HepG2 (cell line): Measurements from ENCODE around the gene SPC24. TPM values are rescaled to one million over a fixed set of nuclear protein-coding genes. Genes with fewer than 3 reads are reported as not detected.
A peak's percentile ranks its signal among the peaks of the same experiment; 100 is the strongest.

Experiments
- KLF6 ChIP-seq: IDR thresholded peaks from 2 replicates; pipeline ENCODE4 v1.8.0; 2016; ENCODE audit warnings: missing biosample characterization, missing genetic modification reagents
- MTA3 ChIP-seq: sonication (generic); formaldehyde crosslinking; IDR thresholded peaks from 2 replicates; pipeline ENCODE4 v1.4.0; 2020; ENCODE audit warnings: missing genetic modification reagents
- PHF20 ChIP-seq: sonication (generic); formaldehyde crosslinking; IDR thresholded peaks from 2 replicates; pipeline ENCODE4 v1.5.0; 2020; ENCODE audit warnings: mild to moderate bottlenecking, missing genetic modification reagents
- RNF2 ChIP-seq: fragments of 450-650 bp; conservative IDR thresholded peaks from 2 replicates; pipeline ENCODE4 v1.6.1; 2016; ENCODE audit warnings: low read depth
- SCMH1 ChIP-seq: sonication (generic); formaldehyde crosslinking; IDR thresholded peaks from 2 replicates; pipeline ENCODE4 v1.9.0; 2021; ENCODE audit warnings: missing genetic modification reagents, mild to moderate bottlenecking, borderline replicate concordance
- SMAD3 ChIP-seq: sonication (generic); formaldehyde crosslinking; IDR thresholded peaks from 2 replicates; pipeline ENCODE4 v1.4.0; 2020; ENCODE audit warnings: missing genetic modification reagents
- SP4 ChIP-seq: sonication (generic); formaldehyde crosslinking; IDR thresholded peaks from 2 replicates; pipeline ENCODE4 v1.8.1; 2023; ENCODE audit warnings: mild to moderate bottlenecking, missing genetic modification reagents
- TBX3 ChIP-seq: fragments of 450-650 bp; IDR thresholded peaks from 2 replicates; pipeline ENCODE4 v1.6.1; 2017; ENCODE audit warnings: antibody characterized with exemption, mild to moderate bottlenecking, inconsistent platforms, borderline replicate concordance
- WIZ ChIP-seq: sonication (generic); formaldehyde crosslinking; IDR thresholded peaks from 2 replicates; pipeline ENCODE4 v1.5.1; 2020; ENCODE audit warnings: mild to moderate bottlenecking, missing genetic modification reagents
- YEATS4 ChIP-seq: sonication (generic); formaldehyde crosslinking; IDR thresholded peaks from 2 replicates; pipeline ENCODE4 v1.4.0; 2020; ENCODE audit warnings: missing genetic modification reagents, borderline replicate concordance
- ZC3H4 ChIP-seq: sonication (generic); formaldehyde crosslinking; IDR thresholded peaks from 2 replicates; pipeline ENCODE4 v1.4.0; 2020; ENCODE audit warnings: missing genetic modification reagents, borderline replicate concordance
- ZFAT ChIP-seq: sonication (generic); formaldehyde crosslinking; conservative IDR thresholded peaks from 2 replicates; pipeline ENCODE4 v1.8.1; 2023; ENCODE audit warnings: missing genetic modification reagents, inconsistent platforms
- ZNF556 ChIP-seq: sonication (generic); formaldehyde crosslinking; IDR thresholded peaks from 2 replicates; pipeline ENCODE4 v1.4.0; 2020; ENCODE audit warnings: mild to moderate bottlenecking, missing genetic modification reagents, borderline replicate concordance
- ZNF563 ChIP-seq: sonication (generic); formaldehyde crosslinking; IDR thresholded peaks from 2 replicates; pipeline ENCODE4 v1.8.0; 2022; ENCODE audit warnings: mild to moderate bottlenecking, moderate library complexity, missing genetic modification reagents
- ZNF572 ChIP-seq: sonication (generic); formaldehyde crosslinking; IDR thresholded peaks from 2 replicates; pipeline ENCODE4 v1.5.1; 2020; ENCODE audit warnings: mild to moderate bottlenecking, missing genetic modification reagents
- polyA plus RNA-seq, 8 experiments: library from polyadenylated mRNA; depleted of rRNA in 3 of 8; stranded (reverse) in 7 of 8; unstranded in 1 of 8; fragments of >200 nt; fragmentation: Illumina TruSeq in 4 of 8; extraction: Trizol in 4 of 8; gene quantifications; 2 replicates each; pipeline versions ENCODE4 v1.2.1 to v1.2.3, GENCODE V29; 2011 to 2016; ENCODE audit warnings: low read depth in 4 of 8, missing spikeins in 1 of 8, mixed read lengths in 1 of 8; ENCODE audit not compliant: insufficient read depth in 1 of 8
- total RNA-seq, 5 experiments: library from RNA; depleted of rRNA; stranded (reverse); fragments of >200 nt; fragmentation: Illumina TruSeq; extraction: Trizol; gene quantifications; 2 replicates each; pipeline ENCODE4 v1.2.3, GENCODE V29; 2016; ENCODE audit warnings: low read depth in 1 of 5
- TF ChIP-seq, protein P1 (sequence below): sonication (generic); formaldehyde crosslinking; IDR thresholded peaks from 2 replicates; pipeline ENCODE4 v1.9.0; 2021; ENCODE audit warnings: mild to moderate bottlenecking, missing genetic modification reagents
- TF ChIP-seq, protein P2 (sequence below): sonication (generic); formaldehyde crosslinking; IDR thresholded peaks from 2 replicates; pipeline ENCODE4 v1.4.0; 2020; ENCODE audit warnings: missing genetic modification reagents
- TF ChIP-seq, protein P3 (sequence below): sonication (generic); formaldehyde crosslinking; IDR thresholded peaks from 2 replicates; pipeline ENCODE4 v1.4.0; 2020; ENCODE audit warnings: mild to moderate bottlenecking, missing genetic modification reagents
- TF ChIP-seq, protein P4 (sequence below): sonication (generic); formaldehyde crosslinking; IDR thresholded peaks from 2 replicates; pipeline ENCODE4 v1.4.0; 2020; ENCODE audit warnings: missing genetic modification reagents, borderline replicate concordance

The SPC24 gene
- total and polyA plus RNA-seq, 2 of the 13 experiments (the other 11 are each of a cell fraction or from before 2014, with no cell fraction given) = 10.0 to 46.2 TPM

DNA sequence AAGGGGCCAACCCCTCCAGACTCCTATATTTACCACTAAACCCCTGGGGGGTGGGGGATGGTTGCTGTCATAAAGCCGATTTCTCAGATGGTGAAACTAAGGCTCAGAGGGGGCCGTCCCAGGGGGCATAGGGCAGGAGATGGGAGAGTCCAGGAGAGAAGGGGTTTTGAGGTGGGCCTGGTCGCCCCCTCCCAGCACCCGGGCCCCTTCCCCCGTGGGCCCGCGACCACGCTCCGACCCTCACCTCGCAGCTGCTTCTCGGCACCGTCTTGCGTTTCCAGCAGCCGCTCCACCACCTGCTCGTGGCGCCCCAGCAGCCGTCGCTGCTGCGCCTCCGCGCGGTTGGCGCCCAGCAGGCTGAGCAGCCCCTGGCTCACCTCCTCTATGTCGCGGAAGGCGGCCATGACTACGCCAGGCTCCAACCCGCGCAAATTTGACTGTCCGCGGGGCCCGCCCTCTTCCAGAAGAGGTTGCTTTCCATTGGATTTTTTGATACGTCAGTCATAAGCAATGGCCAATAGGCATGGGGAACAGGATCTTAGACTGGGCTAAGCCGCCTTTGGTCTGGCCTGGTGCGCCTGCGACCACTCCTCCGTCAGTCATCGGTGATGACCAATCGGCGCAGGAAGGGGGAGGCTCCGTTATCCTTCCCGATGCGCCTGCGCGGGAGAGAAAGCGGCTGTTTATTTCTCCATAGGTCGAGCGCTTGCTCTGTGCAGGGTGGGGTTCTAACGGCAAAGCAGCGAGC, at the start of gene SPC24 (continued):
- TF ChIP-seq, protein P1, sequence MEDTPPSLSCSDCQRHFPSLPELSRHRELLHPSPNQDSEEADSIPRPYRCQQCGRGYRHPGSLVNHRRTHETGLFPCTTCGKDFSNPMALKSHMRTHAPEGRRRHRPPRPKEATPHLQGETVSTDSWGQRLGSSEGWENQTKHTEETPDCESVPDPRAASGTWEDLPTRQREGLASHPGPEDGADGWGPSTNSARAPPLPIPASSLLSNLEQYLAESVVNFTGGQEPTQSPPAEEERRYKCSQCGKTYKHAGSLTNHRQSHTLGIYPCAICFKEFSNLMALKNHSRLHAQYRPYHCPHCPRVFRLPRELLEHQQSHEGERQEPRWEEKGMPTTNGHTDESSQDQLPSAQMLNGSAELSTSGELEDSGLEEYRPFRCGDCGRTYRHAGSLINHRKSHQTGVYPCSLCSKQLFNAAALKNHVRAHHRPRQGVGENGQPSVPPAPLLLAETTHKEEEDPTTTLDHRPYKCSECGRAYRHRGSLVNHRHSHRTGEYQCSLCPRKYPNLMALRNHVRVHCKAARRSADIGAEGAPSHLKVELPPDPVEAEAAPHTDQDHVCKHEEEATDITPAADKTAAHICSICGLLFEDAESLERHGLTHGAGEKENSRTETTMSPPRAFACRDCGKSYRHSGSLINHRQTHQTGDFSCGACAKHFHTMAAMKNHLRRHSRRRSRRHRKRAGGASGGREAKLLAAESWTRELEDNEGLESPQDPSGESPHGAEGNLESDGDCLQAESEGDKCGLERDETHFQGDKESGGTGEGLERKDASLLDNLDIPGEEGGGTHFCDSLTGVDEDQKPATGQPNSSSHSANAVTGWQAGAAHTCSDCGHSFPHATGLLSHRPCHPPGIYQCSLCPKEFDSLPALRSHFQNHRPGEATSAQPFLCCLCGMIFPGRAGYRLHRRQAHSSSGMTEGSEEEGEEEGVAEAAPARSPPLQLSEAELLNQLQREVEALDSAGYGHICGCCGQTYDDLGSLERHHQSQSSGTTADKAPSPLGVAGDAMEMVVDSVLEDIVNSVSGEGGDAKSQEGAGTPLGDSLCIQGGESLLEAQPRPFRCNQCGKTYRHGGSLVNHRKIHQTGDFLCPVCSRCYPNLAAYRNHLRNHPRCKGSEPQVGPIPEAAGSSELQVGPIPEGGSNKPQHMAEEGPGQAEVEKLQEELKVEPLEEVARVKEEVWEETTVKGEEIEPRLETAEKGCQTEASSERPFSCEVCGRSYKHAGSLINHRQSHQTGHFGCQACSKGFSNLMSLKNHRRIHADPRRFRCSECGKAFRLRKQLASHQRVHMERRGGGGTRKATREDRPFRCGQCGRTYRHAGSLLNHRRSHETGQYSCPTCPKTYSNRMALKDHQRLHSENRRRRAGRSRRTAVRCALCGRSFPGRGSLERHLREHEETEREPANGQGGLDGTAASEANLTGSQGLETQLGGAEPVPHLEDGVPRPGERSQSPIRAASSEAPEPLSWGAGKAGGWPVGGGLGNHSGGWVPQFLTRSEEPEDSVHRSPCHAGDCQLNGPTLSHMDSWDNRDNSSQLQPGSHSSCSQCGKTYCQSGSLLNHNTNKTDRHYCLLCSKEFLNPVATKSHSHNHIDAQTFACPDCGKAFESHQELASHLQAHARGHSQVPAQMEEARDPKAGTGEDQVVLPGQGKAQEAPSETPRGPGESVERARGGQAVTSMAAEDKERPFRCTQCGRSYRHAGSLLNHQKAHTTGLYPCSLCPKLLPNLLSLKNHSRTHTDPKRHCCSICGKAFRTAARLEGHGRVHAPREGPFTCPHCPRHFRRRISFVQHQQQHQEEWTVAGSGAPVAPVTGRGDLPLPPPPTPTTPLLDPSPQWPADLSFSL (CRISPR knock-in tag) = no peak
- 0 out of 2 replicates have a peak, but pooled peaks have one; percentile 60 for TF ChIP-seq WIZ (CRISPR knock-in tag)
- TF ChIP-seq ZNF563 (CRISPR knock-in tag) = no peak
- no peak for TF ChIP-seq MTA3 (CRISPR knock-in tag)
- no peak for TF ChIP-seq RNF2
- no peak for TF ChIP-seq ZC3H4 (CRISPR knock-in tag)
- no peak; the same call in 1 of the 2 replicates for TF ChIP-seq SMAD3 (CRISPR knock-in tag)
- TF ChIP-seq SP4 (CRISPR knock-in tag) = peak; percentile 91
- TF ChIP-seq, protein P2, sequence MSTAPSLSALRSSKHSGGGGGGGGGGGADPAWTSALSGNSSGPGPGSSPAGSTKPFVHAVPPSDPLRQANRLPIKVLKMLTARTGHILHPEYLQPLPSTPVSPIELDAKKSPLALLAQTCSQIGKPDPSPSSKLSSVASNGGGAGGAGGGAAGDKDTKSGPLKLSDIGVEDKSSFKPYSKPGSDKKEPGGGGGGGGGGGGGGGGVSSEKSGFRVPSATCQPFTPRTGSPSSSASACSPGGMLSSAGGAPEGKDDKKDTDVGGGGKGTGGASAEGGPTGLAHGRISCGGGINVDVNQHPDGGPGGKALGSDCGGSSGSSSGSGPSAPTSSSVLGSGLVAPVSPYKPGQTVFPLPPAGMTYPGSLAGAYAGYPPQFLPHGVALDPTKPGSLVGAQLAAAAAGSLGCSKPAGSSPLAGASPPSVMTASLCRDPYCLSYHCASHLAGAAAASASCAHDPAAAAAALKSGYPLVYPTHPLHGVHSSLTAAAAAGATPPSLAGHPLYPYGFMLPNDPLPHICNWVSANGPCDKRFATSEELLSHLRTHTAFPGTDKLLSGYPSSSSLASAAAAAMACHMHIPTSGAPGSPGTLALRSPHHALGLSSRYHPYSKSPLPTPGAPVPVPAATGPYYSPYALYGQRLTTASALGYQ (CRISPR knock-in tag) = no peak
- no peak for TF ChIP-seq TBX3
- 0 out of 2 replicates have a peak, but pooled peaks have one; percentile 38 for TF ChIP-seq KLF6 (CRISPR knock-in tag)
- no peak for TF ChIP-seq ZNF572 (CRISPR knock-in tag)
- peak; percentile 83; the same call in 1 of the 2 replicates for TF ChIP-seq YEATS4 (CRISPR knock-in tag)
- TF ChIP-seq, protein P3, sequence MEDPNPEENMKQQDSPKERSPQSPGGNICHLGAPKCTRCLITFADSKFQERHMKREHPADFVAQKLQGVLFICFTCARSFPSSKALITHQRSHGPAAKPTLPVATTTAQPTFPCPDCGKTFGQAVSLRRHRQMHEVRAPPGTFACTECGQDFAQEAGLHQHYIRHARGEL (CRISPR knock-in tag) = no peak
- TF ChIP-seq, protein P4, sequence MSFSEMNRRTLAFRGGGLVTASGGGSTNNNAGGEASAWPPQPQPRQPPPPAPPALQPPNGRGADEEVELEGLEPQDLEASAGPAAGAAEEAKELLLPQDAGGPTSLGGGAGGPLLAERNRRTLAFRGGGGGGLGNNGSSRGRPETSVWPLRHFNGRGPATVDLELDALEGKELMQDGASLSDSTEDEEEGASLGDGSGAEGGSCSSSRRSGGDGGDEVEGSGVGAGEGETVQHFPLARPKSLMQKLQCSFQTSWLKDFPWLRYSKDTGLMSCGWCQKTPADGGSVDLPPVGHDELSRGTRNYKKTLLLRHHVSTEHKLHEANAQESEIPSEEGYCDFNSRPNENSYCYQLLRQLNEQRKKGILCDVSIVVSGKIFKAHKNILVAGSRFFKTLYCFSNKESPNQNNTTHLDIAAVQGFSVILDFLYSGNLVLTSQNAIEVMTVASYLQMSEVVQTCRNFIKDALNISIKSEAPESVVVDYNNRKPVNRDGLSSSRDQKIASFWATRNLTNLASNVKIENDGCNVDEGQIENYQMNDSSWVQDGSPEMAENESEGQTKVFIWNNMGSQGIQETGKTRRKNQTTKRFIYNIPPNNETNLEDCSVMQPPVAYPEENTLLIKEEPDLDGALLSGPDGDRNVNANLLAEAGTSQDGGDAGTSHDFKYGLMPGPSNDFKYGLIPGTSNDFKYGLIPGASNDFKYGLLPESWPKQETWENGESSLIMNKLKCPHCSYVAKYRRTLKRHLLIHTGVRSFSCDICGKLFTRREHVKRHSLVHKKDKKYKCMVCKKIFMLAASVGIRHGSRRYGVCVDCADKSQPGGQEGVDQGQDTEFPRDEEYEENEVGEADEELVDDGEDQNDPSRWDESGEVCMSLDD = no peak
- TF ChIP-seq ZNF556 (CRISPR knock-in tag) = peak; percentile 61; the same call in 1 of the 2 replicates
- no peak for TF ChIP-seq PHF20 (CRISPR knock-in tag)
- TF ChIP-seq ZFAT = no peak
- TF ChIP-seq SCMH1 (CRISPR knock-in tag) = no peak
